ENCODE measurements around the gene PDE4D.

PDE4D gene

DNA sequence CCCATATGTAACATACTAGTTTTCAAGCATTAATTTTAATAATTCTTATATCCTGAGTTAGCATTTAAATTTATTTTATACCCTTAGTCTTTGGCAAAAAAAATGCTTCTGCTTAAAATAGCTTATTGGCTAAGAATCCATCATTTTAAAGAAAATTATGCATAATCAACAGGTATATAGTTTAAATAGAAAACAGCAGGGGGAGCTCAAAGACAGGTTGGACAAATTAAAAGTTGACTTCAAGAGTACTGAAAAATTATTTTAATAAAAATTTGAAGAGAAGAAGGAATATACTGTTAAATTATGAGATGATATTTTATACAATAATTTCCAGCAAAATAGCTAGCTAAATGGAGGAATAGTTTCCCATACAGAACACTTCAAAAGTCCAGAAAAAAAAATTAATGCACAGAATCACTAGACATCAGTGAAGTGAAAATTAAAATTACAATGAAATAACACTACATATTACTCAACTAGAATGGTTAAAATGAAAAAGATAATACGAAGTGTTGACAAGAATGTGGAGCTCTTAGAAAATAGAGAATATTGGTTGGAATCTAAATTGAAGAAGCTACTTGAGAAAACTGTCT is 387.1 kb downstream of the PDE4D start:
- H3K9me3 ChIP-seq (replicated peaks in 1 of 11): no peaks in the 10 kb centered on the region
- H3K27ac ChIP-seq: no peak overlapping the region
- no peak for TF ChIP-seq Cebpa-rat (IDR thresholded peaks at IDR 0.05)

DNA sequence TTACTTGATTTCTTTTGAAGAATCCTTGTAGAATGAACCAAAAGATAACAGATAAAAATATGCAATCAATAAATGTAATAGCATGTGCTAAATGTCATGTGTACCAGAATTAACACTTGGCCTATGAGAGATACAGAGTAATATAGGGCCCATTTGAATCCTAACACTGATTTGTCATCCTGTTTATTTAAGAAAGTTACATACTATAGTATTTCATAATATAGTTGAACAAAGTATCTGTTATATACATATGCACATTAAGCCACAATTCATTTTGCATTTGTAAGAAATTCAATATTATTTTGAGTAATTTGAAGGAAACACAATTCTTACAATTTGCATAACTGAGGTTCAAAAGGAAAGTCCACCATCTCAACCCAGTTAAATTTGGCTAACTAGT is 389.5 kb downstream of the PDE4D start:
- no peak overlapping the region for H3K27ac ChIP-seq
- H3K4me2 ChIP-seq: no peak overlapping the region
- H3K9me3 ChIP-seq (replicated peaks in 1 of 11): no peaks in the 10 kb centered on the region
- no peak overlapping the region for H3K9ac ChIP-seq
- H3K36me3 ChIP-seq: no peaks in the 10 kb centered on the region
- H3K4me1 ChIP-seq: peaks cover 0 to 8% (median under 1%) of the 10 kb centered on the region in 10 experiments; a peak in 4 of 20 replicates
- no peaks in the 10 kb centered on the region for H3K27me3 ChIP-seq
- TF ChIP-seq Cebpa-rat (IDR thresholded peaks at IDR 0.05): no peak
- no peak overlapping the region for H3K4me3 ChIP-seq
- H4K20me1 ChIP-seq: no peaks in the 10 kb centered on the region

More for the DNA sequence above, 387.1 kb downstream of the PDE4D start:
- Histone ChIP-seq H3K9ac (no peak overlapping the region), H4K20me1 (no peaks in the 10 kb centered on the region), H3K36me3 (no peaks in the 10 kb centered on the region), H3K27me3 (no peaks in the 10 kb centered on the region), H3K4me1 (no peaks in the 10 kb centered on the region), H3K4me3 (no peak overlapping the region), H3K4me2 (no peak overlapping the region)

DNA sequence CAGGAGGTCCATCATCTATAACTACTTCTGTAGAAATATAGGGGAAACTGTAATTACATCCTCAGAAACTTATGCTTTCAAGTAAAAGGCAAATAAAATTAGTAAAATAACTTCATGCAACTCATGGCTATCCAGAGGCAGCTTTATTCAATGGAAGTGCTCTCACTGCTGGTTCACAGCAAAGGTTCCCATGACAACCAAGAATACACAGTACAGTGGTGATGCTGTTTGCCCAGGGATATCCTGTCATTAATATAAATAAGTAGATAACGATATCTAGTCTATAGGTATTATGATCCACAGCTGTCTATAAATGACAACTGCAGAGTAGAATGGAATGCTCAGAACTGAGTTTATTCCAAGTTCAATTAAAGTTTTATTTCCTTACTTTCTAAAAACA is 390.3 kb downstream of the PDE4D start:
- H3K4me2 ChIP-seq: no peak overlapping the region
- no peaks in the 10 kb centered on the region for H3K36me3 ChIP-seq
- H3K9ac ChIP-seq: no peak overlapping the region
- H3K27me3 ChIP-seq: no peaks in the 10 kb centered on the region
- H3K27ac ChIP-seq: no peak overlapping the region
- peaks cover 0 to 12% (median 2%) of the 10 kb centered on the region in 10 experiments; a peak in 4 of 20 replicates for H3K4me1 ChIP-seq
- no peak for TF ChIP-seq Cebpa-rat (IDR thresholded peaks at IDR 0.05)
- H4K20me1 ChIP-seq: no peaks in the 10 kb centered on the region
- no peak overlapping the region for H3K4me3 ChIP-seq
- H3K9me3 ChIP-seq (replicated peaks in 1 of 11): no peaks in the 10 kb centered on the region

GRCh38 chr5:59501316-59501715 is 392.2 kb downstream of the PDE4D start:
- H4K20me1 ChIP-seq: no peaks in the 10 kb centered on the region
- H3K4me2 ChIP-seq: no peak overlapping the region
- no peaks in the 10 kb centered on the region for H3K36me3 ChIP-seq
- no peak overlapping the region for H3K9ac ChIP-seq
- no peak overlapping the region for H3K27ac ChIP-seq
- no peaks in the 10 kb centered on the region for H3K27me3 ChIP-seq
- no peak overlapping the region for H3K4me3 ChIP-seq
- peaks cover 0 to 5% (median 4%) of the 10 kb centered on the region in 11 experiments; a peak in 3 of 22 replicates for H3K9me3 ChIP-seq (replicated peaks in 1 of 11)
- TF ChIP-seq Cebpa-rat (IDR thresholded peaks at IDR 0.05): no peak
- peaks cover 0 to 12% (median 2%) of the 10 kb centered on the region in 10 experiments; a peak in 4 of 20 replicates for H3K4me1 ChIP-seq

DNA sequence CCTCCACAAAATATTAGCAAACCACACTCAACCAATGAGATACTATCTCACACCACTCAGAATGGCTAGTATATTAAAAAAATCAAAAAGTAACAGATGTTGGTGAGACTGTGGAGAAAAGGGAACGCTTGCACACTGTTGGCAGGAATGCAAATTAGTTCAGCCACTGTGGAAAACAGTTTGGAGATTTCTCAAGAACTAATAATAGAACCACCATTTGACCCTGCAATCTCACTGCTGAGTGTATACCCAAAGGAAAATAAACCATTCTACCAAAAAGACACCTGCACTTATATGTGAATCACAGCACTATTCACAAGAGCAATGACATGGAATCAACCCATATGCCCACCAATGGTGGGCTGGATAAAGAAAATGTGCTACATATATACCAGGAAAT is 393.5 kb downstream of the PDE4D start:
- Histone ChIP-seq H3K27ac (no peak overlapping the region), H3K4me3 (no peak overlapping the region), H3K9ac (no peak overlapping the region), H3K4me1 (peaks cover 0 to 12% (median 2%) of the 10 kb centered on the region in 10 experiments; a peak in 4 of 20 replicates), H3K9me3 (replicated peaks in 1 of 11) (peaks cover 0 to 9% (median 4%) of the 10 kb centered on the region in 11 experiments; a peak in 3 of 22 replicates), H3K27me3 (no peaks in the 10 kb centered on the region), H3K4me2 (peak overlapping the region in 1 of 11 experiments; percentile 40; a peak in 2 of 22 replicates), H4K20me1 (no peaks in the 10 kb centered on the region), H3K36me3 (no peaks in the 10 kb centered on the region)
- no peak for TF ChIP-seq Cebpa-rat (IDR thresholded peaks at IDR 0.05)

DNA sequence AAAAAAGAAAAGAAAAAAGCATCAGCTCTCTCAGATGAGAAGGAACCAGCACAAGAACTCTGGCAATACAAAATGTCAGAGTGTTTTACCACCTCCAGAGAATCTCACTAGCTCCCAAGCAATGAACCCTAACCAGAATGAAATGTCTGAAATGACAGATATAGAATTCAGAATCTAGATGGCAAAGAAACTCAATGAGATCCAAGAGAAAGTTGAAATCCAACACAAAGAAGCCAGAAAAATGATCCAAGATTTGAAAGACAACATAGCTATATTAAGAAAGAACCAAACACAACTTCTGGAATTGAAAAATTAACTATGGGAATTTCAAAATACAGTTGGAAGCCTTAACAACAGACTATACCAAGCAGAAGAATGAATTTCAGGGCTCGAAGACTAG is 396.3 kb downstream of the PDE4D start:
- Histone ChIP-seq H3K4me2 (no peak overlapping the region), H3K27me3 (no peaks in the 10 kb centered on the region), H3K9me3 (replicated peaks in 1 of 11) (peaks cover 0 to 9% (median 4%) of the 10 kb centered on the region in 11 experiments; a peak in 3 of 22 replicates), H3K36me3 (no peaks in the 10 kb centered on the region), H3K27ac (no peak overlapping the region), H3K4me3 (no peak overlapping the region), H3K4me1 (peaks cover 0 to 12% (median 2%) of the 10 kb centered on the region in 10 experiments; a peak in 4 of 20 replicates), H3K9ac (no peak overlapping the region), H4K20me1 (no peaks in the 10 kb centered on the region)
- no peak for TF ChIP-seq Cebpa-rat (IDR thresholded peaks at IDR 0.05)

DNA sequence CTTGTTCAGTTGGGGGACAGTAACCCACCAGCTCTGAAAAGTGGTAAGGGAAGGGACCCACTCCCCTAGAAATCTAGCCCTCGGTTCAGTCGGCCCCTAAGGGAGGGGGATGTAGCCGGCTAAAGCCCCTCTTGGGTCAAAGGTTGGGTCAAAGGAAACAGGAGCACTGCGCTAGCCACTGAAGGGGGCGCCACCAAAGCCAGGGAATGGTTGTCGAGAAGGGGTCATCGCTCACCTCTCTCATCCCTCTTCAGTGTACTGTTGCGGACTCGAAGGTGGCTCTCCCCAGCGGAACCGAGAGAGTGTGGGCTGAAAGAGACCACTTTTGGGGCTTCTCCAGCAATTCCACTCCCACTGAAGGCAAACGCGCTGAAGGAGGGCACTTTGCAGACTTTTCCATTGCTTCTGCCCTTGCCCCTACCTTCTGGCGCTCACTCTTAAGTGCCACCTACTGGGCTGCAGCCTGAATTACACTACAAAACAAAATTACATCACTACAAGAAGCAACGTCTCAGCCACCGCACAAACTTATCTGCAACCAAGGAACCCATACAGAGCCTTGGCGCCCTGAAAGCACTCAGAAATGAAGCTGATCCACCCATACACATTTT is 396.9 kb downstream of the PDE4D start:
- TF ChIP-seq Cebpa-rat (IDR thresholded peaks at IDR 0.05): no peak
- Histone ChIP-seq H3K4me2 (no peak overlapping the region), H3K4me3 (no peak overlapping the region)

DNA sequence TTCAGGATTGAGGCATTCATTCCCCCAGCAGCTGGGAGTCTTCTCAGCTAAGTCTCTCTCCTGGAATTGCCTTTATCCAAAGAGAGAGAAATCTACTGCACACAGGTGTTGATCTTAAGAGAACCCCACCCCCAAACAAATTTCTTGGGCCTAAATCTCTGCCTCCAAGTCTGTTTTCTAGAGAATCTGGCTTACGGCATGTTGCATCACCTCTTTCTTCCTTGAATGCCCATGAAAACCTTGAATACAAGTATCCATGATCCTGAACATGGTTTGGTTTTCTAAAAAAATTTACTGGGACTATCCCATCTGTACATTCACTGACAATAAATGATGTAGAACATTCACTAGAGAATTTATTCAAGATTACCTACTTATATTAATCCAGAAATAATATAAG is 401.6 kb downstream of the PDE4D start:
- H3K9ac ChIP-seq: no peak overlapping the region
- TF ChIP-seq Cebpa-rat (IDR thresholded peaks at IDR 0.05): no peak
- H3K9me3 ChIP-seq (replicated peaks in 1 of 11): peaks cover 0 to 9% (median 4%) of the 10 kb centered on the region in 11 experiments; a peak in 3 of 22 replicates
- no peak overlapping the region for H3K27ac ChIP-seq
- peaks cover 0 to 7% (median 0%) of the 10 kb centered on the region in 10 experiments; a peak in 3 of 20 replicates for H3K4me1 ChIP-seq
- H3K36me3 ChIP-seq: no peaks in the 10 kb centered on the region
- no peaks in the 10 kb centered on the region for H3K27me3 ChIP-seq
- H4K20me1 ChIP-seq: no peaks in the 10 kb centered on the region
- no peak overlapping the region for H3K4me3 ChIP-seq
- no peak overlapping the region for H3K4me2 ChIP-seq

More for the DNA sequence above, 396.9 kb downstream of the PDE4D start:
- no peaks in the 10 kb centered on the region for H3K27me3 ChIP-seq
- H3K9me3 ChIP-seq (replicated peaks in 1 of 11): peaks cover 0 to 9% (median 4%) of the 10 kb centered on the region in 11 experiments; a peak in 3 of 22 replicates
- no peak overlapping the region for H3K9ac ChIP-seq
- no peaks in the 10 kb centered on the region for H3K36me3 ChIP-seq
- no peaks in the 10 kb centered on the region for H4K20me1 ChIP-seq
- H3K27ac ChIP-seq: no peak overlapping the region
- H3K4me1 ChIP-seq: peaks cover 0 to 12% (median 2%) of the 10 kb centered on the region in 10 experiments; a peak in 4 of 20 replicates

DNA sequence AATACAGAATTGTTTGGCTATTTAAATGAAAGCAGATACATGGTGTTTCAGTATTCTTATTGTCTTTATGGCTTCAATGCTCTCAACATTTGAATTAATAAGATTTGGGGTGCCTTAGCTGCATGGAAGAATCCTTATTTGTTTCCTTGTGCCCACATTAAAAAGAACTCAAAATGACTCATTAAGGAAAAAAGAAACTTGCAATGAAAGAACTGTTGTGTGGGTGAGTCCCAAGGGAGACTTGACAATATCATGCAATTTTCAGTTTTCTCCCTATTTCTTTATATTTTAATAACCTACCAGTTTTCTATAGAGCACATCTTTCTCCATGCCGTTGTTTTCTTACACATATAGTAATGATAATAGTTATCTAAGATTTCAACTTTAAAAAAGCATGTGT is 404.0 kb downstream of the PDE4D start:
- Histone ChIP-seq H3K9me3 (replicated peaks in 1 of 11) (no peaks in the 10 kb centered on the region), H3K36me3 (no peaks in the 10 kb centered on the region), H3K27ac (no peak overlapping the region), H3K4me2 (0 out of 22 replicates have a peak overlapping the region, but pooled peaks of 1 of the 11 experiments have one; percentile 4), H3K27me3 (no peaks in the 10 kb centered on the region), H4K20me1 (no peaks in the 10 kb centered on the region), H3K4me1 (peaks cover 0 to 7% (median 0%) of the 10 kb centered on the region in 10 experiments; a peak in 3 of 20 replicates), H3K9ac (no peak overlapping the region), H3K4me3 (no peak overlapping the region)
- no peak for TF ChIP-seq Cebpa-rat (IDR thresholded peaks at IDR 0.05)

Measured in BLaER1 treated with 17β-estradiol and CSF1 and Interleukin-3, amounts not matched to agents 10 nM and 100 nM (cell line).